K562 (cell line): ENCODE results near the gene UPF2. TPM values are rescaled to one million over a fixed set of nuclear protein-coding genes. Genes with fewer than 3 reads are reported as not detected.

ENCODE experiments used
- CREM ChIP-seq: IDR thresholded peaks from 2 replicates; pipeline ENCODE4 v1.6.1; 2014; ENCODE audit warnings: antibody characterized with exemption, low read depth
- HDAC8 ChIP-seq: fragments of 450-650 bp; IDR thresholded peaks from 2 replicates; pipeline ENCODE4 v1.6.1; 2016; ENCODE audit warnings: mild to moderate bottlenecking, missing genetic modification characterization, moderate library complexity, missing compliant biosample characterization
- HMG20A ChIP-seq: fragments of 450-650 bp; formaldehyde crosslinking; conservative IDR thresholded peaks from 2 replicates; pipeline ENCODE4 v1.4.0; 2020; ENCODE audit warnings: mild to moderate bottlenecking, mixed read lengths
- NCOA6 ChIP-seq: fragments of 450-650 bp; IDR thresholded peaks from 2 replicates; pipeline ENCODE4 v1.6.1; 2017; ENCODE audit warnings: mild to moderate bottlenecking
- PTTG1 ChIP-seq: fragments of 450-650 bp; IDR thresholded peaks from 2 replicates; pipeline ENCODE4 v1.6.1; 2016; ENCODE audit warnings: low read depth, mild to moderate bottlenecking, missing genetic modification characterization, missing compliant biosample characterization
- RCOR1 ChIP-seq, 2 experiments: IDR thresholded peaks; 2 replicates each; pipeline ENCODE4 v1.6.1; 2012; ENCODE audit warnings: low read depth in 2 of 2, low read length in 2 of 2, borderline replicate concordance in 1 of 2, improper control_type of control experiment in 1 of 2
- SP1 ChIP-seq: sonication (generic); formaldehyde crosslinking; IDR thresholded peaks from 2 replicates; pipeline ENCODE4 v1.8.1; 2022; ENCODE audit warnings: mild to moderate bottlenecking, missing genetic modification reagents
- TCFL5 ChIP-seq: fragments of 250-450 bp; sonication (Bioruptor Pico); conservative IDR thresholded peaks from 2 replicates; pipeline ENCODE4 v1.6.1; 2021; ENCODE audit warnings: mild to moderate bottlenecking, moderate library complexity, matching md5 sums
- ZNF146 ChIP-seq: IDR thresholded peaks from one replicate; pipeline ENCODE4 v1.6.1; 2018; ENCODE audit warnings: missing compliant biosample characterization; ENCODE audit not compliant: unreplicated experiment
- polyA plus RNA-seq, 8 experiments: library from polyadenylated mRNA; depleted of rRNA in 4 of 8; stranded (reverse) in 5 of 8; unstranded in 3 of 8; fragments of >200 nt; fragmentation: Nextera tagmentation in 2 of 8; fragmentation: Illumina TruSeq in 1 of 8; extraction: Ambion mirVana in 2 of 8; extraction: Trizol in 1 of 8; gene quantifications; 2 replicates each; pipeline versions ENCODE4 v1.2.1 to v1.2.3, GENCODE V29; 2011 to 2014; ENCODE audit warnings: inconsistent platforms in 1 of 8, missing spikeins in 1 of 8
- total RNA-seq, 7 experiments: library from RNA; depleted of rRNA in 6 of 7; stranded (reverse); fragments of >200 nt in 6 of 7; fragmentation: Illumina TruSeq in 2 of 7; extraction: Trizol in 2 of 7; gene quantifications; 2 replicates each; pipeline versions ENCODE4 v1.2.1 to v1.2.3, GENCODE V29; 2011 to 2021; ENCODE audit warnings: low replicate concordance in 1 of 7
- TF ChIP-seq, protein P1 (sequence below), 2 experiments: fragments of 150-350 bp in 1 of 2; IDR thresholded peaks; 2 replicates each; pipeline ENCODE4 v1.6.1; 2012 to 2016; ENCODE audit warnings: low read depth in 2 of 2, low read length in 2 of 2, mild to moderate bottlenecking in 1 of 2, moderate library complexity in 1 of 2
- TF ChIP-seq, protein P2 (sequence below): sonication (generic); formaldehyde crosslinking; IDR thresholded peaks from 2 replicates; pipeline ENCODE4 v1.9.0; 2022; ENCODE audit warnings: mild to moderate bottlenecking, missing genetic modification reagents
- TF ChIP-seq, protein P3 (sequence below), 2 experiments: fragments of 450-650 bp; formaldehyde crosslinking in 1 of 2; IDR thresholded peaks; 2 replicates each; pipeline versions ENCODE4 v1.4.0 to v1.6.1; 2014 to 2020; ENCODE audit warnings: mild to moderate bottlenecking in 2 of 2, borderline replicate concordance in 1 of 2, low read depth in 1 of 2

The UPF2 gene
- total and polyA plus RNA-seq, 9 of the 15 experiments (the other 6 are each of a cell fraction or from before 2014, with no cell fraction given) = 13.9 to 37.7 (median 23.7) TPM

DNA sequence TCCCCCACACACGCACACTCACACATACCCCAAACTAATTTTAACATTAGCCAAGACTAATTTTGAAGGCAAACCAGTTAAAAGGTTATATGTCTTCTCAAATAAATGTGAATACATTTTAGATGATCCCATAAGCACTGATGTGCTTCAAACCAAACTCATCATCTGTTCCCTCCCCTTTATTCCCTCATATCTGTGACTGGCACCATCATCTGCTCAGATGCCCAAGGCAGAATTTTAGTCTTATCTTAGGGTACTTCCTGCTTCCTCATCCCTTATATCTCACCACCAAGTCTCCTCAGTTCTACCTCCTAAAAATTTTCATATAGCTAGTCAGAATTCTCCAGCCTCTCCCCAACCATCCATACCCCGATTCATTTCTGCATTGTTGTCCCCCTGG, 80.4 kb downstream of the UPF2 start (continued):
- TF ChIP-seq, protein P1, sequence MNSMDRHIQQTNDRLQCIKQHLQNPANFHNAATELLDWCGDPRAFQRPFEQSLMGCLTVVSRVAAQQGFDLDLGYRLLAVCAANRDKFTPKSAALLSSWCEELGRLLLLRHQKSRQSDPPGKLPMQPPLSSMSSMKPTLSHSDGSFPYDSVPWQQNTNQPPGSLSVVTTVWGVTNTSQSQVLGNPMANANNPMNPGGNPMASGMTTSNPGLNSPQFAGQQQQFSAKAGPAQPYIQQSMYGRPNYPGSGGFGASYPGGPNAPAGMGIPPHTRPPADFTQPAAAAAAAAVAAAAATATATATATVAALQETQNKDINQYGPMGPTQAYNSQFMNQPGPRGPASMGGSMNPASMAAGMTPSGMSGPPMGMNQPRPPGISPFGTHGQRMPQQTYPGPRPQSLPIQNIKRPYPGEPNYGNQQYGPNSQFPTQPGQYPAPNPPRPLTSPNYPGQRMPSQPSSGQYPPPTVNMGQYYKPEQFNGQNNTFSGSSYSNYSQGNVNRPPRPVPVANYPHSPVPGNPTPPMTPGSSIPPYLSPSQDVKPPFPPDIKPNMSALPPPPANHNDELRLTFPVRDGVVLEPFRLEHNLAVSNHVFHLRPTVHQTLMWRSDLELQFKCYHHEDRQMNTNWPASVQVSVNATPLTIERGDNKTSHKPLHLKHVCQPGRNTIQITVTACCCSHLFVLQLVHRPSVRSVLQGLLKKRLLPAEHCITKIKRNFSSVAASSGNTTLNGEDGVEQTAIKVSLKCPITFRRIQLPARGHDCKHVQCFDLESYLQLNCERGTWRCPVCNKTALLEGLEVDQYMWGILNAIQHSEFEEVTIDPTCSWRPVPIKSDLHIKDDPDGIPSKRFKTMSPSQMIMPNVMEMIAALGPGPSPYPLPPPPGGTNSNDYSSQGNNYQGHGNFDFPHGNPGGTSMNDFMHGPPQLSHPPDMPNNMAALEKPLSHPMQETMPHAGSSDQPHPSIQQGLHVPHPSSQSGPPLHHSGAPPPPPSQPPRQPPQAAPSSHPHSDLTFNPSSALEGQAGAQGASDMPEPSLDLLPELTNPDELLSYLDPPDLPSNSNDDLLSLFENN (IDR thresholded peaks at IDR 0.05; ENCODE audit: low read depth in 2 of 2, low read length in 2 of 2) = no peak
- TF ChIP-seq, protein P2, sequence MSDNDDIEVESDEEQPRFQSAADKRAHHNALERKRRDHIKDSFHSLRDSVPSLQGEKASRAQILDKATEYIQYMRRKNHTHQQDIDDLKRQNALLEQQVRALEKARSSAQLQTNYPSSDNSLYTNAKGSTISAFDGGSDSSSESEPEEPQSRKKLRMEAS (CRISPR knock-in tag) = no peak
- TF ChIP-seq RCOR1 (IDR thresholded peaks at IDR 0.05; ENCODE audit: borderline replicate concordance in 1 of 2, low read depth in 2 of 2, low read length in 2 of 2) (no peak), CREM (no peak), SP1 (CRISPR knock-in tag) (no peak), HDAC8 (no peak), HMG20A (CRISPR knock-in tag) (no peak), ZNF146 (CRISPR knock-in tag) (no peak), NCOA6 (no peak), PTTG1 (no peak), TCFL5 (CRISPR knock-in tag) (no peak)
- TF ChIP-seq, protein P3, sequence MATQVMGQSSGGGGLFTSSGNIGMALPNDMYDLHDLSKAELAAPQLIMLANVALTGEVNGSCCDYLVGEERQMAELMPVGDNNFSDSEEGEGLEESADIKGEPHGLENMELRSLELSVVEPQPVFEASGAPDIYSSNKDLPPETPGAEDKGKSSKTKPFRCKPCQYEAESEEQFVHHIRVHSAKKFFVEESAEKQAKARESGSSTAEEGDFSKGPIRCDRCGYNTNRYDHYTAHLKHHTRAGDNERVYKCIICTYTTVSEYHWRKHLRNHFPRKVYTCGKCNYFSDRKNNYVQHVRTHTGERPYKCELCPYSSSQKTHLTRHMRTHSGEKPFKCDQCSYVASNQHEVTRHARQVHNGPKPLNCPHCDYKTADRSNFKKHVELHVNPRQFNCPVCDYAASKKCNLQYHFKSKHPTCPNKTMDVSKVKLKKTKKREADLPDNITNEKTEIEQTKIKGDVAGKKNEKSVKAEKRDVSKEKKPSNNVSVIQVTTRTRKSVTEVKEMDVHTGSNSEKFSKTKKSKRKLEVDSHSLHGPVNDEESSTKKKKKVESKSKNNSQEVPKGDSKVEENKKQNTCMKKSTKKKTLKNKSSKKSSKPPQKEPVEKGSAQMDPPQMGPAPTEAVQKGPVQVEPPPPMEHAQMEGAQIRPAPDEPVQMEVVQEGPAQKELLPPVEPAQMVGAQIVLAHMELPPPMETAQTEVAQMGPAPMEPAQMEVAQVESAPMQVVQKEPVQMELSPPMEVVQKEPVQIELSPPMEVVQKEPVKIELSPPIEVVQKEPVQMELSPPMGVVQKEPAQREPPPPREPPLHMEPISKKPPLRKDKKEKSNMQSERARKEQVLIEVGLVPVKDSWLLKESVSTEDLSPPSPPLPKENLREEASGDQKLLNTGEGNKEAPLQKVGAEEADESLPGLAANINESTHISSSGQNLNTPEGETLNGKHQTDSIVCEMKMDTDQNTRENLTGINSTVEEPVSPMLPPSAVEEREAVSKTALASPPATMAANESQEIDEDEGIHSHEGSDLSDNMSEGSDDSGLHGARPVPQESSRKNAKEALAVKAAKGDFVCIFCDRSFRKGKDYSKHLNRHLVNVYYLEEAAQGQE (IDR thresholded peaks at IDR 0.05; ENCODE audit: borderline replicate concordance) = no peak
- TF ChIP-seq, protein P3 (CRISPR knock-in tag; IDR thresholded peaks at IDR 0.05; ENCODE audit: low read depth) = no peak
